ENCODE data around the gene FAM114A1. TPM values are rescaled to one million over a fixed set of nuclear protein-coding genes. Genes with fewer than 3 reads are reported as not detected.

FAM114A1 gene
- total and polyA plus RNA-seq, 5 donors: 13.9 to 48.2 (median 34.9) TPM

DNA sequence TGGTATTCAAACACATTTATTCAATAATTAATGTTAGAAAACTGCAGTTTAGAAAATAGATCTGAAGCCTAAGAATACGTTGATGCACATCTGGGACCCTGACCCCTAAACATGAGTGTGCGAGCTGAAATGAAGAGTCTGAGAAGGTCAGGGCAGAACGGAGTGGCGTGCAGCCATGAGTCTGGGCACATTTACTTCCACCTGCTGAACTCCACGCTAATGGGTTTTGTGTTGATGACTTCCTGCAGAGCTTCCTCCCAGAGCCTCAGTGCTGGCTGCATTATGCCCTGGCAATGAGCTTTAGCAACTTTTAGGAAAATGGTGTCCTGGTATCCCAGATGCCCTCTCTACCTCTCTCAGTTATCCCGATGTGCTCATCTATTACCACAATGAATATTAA, 53.1 kb downstream of the FAM114A1 start:
- Histone ChIP-seq H3K27ac (ENCODE audit: low read length) (no peak overlapping the region), H3K27me3 (ENCODE audit: control insufficient read depth, insufficient read depth) (no peaks in the 10 kb centered on the region), H3K4me3 (ENCODE audit: low read length) (no peak overlapping the region), H3K4me1 (ENCODE audit: control insufficient read depth, insufficient read depth, low read length) (no peaks in the 10 kb centered on the region), H3K9me3 (ENCODE audit: control insufficient read depth, low read length) (no peaks in the 10 kb centered on the region)
- 83% methylated on average over 6 of the region's 6 CpGs for WGBS
- DNase-seq: no peak
- no peak for ATAC-seq
- intact Hi-C loops (cut with DNase I): no loop called here

DNA sequence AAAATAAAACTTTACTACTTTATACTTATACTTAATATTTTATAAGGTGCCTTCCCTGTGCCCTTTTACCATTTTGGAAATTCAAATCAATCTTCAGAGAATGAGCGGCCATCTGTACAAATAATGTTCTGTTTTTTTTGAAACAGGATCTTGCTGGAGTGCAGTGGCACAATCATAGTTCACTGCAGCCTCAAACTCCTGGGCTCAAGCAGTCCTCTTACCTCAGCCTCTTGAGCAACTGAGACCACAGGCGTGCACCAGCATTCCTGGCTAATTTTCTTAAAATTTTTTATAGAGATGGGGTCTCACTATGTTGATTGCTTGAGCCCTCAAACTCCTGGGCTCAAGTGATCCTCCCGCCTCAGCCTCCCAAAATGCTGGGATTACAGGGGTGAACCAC, 53.5 kb downstream of the FAM114A1 start:
- Histone ChIP-seq H3K27me3 (ENCODE audit: control insufficient read depth, insufficient read depth) (no peaks in the 10 kb centered on the region), H3K4me3 (ENCODE audit: low read length) (no peak overlapping the region), H3K4me1 (ENCODE audit: control insufficient read depth, insufficient read depth, low read length) (no peaks in the 10 kb centered on the region), H3K9me3 (ENCODE audit: control insufficient read depth, low read length) (no peaks in the 10 kb centered on the region), H3K27ac (ENCODE audit: low read length) (no peak overlapping the region)
- ATAC-seq: no peak
- WGBS: 91% methylated on average over 3 of the region's 3 CpGs
- DNase-seq: no peak
- intact Hi-C loops (cut with DNase I): no loop called here

DNA sequence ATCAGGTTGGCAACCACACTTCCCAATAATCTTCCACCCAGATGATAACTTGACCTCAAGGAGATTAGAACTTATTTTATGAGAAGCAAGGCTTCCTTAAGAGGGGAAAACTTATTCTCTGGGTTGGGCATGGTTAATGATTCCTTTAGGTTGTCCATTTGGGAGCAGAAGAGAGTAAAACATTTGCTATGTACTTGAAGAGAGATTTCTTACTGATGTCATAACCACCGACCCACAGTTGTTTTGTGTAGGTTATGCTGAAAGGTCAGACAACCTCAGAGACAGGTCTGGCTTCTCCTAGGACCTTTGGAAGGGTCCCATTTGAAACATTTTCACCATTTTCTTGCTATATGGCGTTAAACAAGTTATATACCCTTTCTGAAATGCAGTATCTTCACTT, 56.1 kb downstream of the FAM114A1 start:
- Histone ChIP-seq H3K4me1 (ENCODE audit: control insufficient read depth, insufficient read depth, low read length) (no peaks in the 10 kb centered on the region), H3K27ac (ENCODE audit: low read length) (no peak overlapping the region), H3K4me3 (ENCODE audit: low read length) (no peak overlapping the region), H3K27me3 (ENCODE audit: control insufficient read depth, insufficient read depth) (no peaks in the 10 kb centered on the region), H3K9me3 (ENCODE audit: control insufficient read depth, low read length) (no peaks in the 10 kb centered on the region)
- ATAC-seq (no peak), DNase-seq (no peak)
- intact Hi-C loops (cut with DNase I): no loop called here
- 75% methylated on average over 2 of the region's 2 CpGs for WGBS

DNA sequence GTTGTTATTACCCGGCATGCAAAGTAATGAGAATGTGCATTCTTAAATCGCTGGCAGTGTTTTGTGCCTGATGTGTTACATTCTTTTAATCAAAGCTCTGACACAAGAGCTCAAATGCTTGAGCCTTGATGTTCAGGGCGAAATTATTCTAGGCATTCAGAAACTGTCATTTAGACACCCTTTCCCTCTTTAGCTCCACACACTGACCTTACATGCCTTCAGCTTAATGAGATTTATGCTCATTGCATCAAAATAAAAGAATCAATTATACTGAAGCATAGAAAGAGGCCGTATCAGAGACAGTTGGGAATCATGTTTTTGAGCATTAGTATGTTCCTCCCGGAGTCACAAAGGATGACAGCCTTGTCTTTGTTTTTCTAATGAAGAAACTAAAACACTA, 56.7 kb downstream of the FAM114A1 start:
- intact Hi-C loops (cut with DNase I): no loop called here
- Histone ChIP-seq H3K9me3 (ENCODE audit: control insufficient read depth, low read length) (no peaks in the 10 kb centered on the region), H3K4me1 (ENCODE audit: control insufficient read depth, insufficient read depth, low read length) (no peaks in the 10 kb centered on the region), H3K4me3 (ENCODE audit: low read length) (no peak overlapping the region), H3K27me3 (ENCODE audit: control insufficient read depth, insufficient read depth) (no peaks in the 10 kb centered on the region), H3K27ac (ENCODE audit: low read length) (no peak overlapping the region)
- WGBS: 63% methylated on average over 5 of the region's 5 CpGs
- no peak for ATAC-seq
- DNase-seq: no peak

DNA sequence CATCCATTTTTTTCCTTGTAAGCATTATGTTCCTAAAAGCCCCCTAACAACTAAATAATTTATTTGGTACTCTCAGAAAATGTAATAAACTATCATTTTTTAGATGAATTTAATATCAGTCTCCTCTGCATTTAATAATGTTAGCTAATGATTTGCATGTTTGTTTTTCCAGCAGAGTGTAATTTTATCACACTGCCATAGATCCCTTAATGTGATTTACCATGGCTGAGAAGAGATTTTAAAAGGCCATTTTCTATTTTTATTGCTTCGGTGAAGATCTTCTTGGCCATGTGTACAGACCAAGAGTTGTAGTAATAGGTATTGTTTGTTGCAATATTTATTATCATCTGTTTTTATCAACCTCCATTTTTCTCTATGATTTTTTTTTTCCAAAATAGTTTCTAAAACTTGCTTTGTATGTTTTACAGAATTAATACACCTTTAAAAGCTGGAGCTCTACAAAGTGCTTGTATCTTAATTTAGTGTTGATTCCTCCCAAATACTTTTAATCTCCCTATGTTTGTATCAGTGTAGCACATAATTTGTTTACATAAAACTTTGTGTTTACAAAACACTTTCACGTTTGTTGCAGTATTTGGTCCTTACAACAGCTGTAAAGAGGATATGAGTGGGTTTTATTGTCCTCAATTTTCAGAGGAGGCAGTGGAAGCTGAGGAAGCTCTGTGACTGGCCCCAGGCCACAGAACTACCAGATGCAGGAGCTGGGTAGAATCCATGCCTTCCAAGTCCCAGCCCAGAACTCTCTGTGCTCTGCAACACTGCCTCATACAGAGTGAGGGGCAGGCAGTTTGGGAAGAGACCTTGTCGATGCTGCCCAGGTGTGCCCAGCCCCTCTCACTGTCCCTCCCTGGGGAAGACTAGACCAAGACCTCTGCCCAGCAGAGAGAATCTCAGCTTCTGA, 58.1 kb downstream of the FAM114A1 start:
- Histone ChIP-seq H3K27ac (ENCODE audit: low read length) (no peak overlapping the region), H3K4me1 (ENCODE audit: control insufficient read depth, insufficient read depth, low read length) (no peaks in the 10 kb centered on the region), H3K4me3 (ENCODE audit: low read length) (no peak overlapping the region), H3K27me3 (ENCODE audit: control insufficient read depth, insufficient read depth) (no peaks in the 10 kb centered on the region), H3K9me3 (ENCODE audit: control insufficient read depth, low read length) (no peaks in the 10 kb centered on the region)
- no peak for ATAC-seq
- no peak for DNase-seq
- 65% methylated on average over 3 of the region's 3 CpGs for WGBS
- intact Hi-C loops (cut with DNase I): no loop called here

DNA sequence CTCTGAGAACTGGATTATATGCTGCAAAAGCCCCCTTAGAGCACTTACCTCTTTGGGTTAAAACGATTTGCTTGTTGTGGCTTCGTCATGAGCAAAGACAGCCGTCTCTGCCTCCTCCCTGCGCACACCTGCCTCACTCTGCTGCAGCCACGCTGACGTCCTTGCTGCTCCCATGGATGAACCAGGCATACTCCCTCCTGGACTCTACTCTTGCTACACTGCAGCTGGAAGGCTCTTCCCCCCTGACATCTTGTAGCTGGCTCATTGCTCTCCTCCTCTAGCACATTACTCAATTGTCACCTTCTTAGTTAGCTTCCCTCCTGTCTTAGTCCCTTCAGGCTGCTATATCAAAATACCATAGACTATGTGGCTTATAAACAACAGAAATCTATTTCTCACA, 59.3 kb downstream of the FAM114A1 start:
- DNase-seq (no peak), ATAC-seq (no peak)
- WGBS: 89% methylated on average over 6 of the region's 6 CpGs
- Histone ChIP-seq H3K4me1 (ENCODE audit: control insufficient read depth, insufficient read depth, low read length) (no peaks in the 10 kb centered on the region), H3K27me3 (ENCODE audit: control insufficient read depth, insufficient read depth) (no peaks in the 10 kb centered on the region), H3K9me3 (ENCODE audit: control insufficient read depth, low read length) (no peaks in the 10 kb centered on the region), H3K27ac (ENCODE audit: low read length) (no peak overlapping the region), H3K4me3 (ENCODE audit: low read length) (no peak overlapping the region)
- intact Hi-C loops (cut with DNase I): no loop called here

DNA sequence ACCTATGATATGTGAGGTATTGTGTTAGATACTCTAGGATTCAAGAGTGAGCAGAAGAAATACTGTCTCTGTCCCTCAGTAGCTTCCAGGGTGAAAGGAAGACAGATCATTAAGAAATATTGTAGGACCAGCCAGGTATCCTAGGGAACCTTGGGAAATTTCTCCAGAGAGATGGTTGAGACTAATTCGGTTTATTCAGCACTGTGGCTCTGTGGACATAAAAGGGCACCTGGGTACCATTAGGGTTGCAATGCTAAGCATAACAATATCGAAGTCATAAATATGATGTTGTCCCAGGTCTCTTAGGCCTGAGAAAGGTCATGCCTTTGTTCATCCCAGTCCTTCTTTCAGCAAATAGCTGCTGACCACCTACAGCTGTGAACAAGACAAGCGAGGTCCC, 61.0 kb downstream of the FAM114A1 start:
- no peak overlapping the region for H3K27ac ChIP-seq (ENCODE audit: low read length)
- H3K27me3 ChIP-seq (ENCODE audit: control insufficient read depth, insufficient read depth): no peaks in the 10 kb centered on the region
- no peak overlapping the region for H3K4me3 ChIP-seq (ENCODE audit: low read length)
- no peaks in the 10 kb centered on the region for H3K4me1 ChIP-seq (ENCODE audit: control insufficient read depth, insufficient read depth, low read length)
- ATAC-seq: no peak
- no peaks in the 10 kb centered on the region for H3K9me3 ChIP-seq (ENCODE audit: control insufficient read depth, low read length)
- no peak for DNase-seq
- intact Hi-C loops (cut with DNase I): no loop called here
- WGBS: 94% methylated on average over 3 of the region's 3 CpGs

DNA sequence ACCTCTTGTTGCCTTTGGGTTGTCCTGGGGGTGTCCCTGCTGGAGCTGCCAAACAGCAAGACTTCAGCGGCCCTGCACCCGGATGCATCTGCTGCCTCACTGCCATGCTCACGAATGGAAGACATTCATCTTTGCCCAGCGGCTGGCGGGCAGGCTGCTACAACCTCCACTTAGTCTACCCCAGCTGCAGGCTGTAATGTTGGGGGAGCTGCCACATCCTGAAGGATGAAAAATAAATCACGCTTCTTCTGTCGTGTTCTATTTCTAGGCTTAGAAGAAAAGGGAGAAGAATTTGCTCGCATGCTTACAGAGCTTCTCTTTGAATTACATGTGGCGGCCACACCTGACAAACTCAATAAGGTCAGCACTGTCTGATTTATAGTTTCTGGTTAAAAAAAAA, 61.4 kb downstream of the FAM114A1 start:
- H3K4me1 ChIP-seq (ENCODE audit: control insufficient read depth, insufficient read depth, low read length): no peaks in the 10 kb centered on the region
- H3K27ac ChIP-seq (ENCODE audit: low read length): no peak overlapping the region
- H3K9me3 ChIP-seq (ENCODE audit: control insufficient read depth, low read length): no peaks in the 10 kb centered on the region
- H3K4me3 ChIP-seq (ENCODE audit: low read length): no peak overlapping the region
- H3K27me3 ChIP-seq (ENCODE audit: control insufficient read depth, insufficient read depth): no peaks in the 10 kb centered on the region
- ATAC-seq: no peak
- WGBS: 90% methylated on average over 9 of the region's 9 CpGs
- DNase-seq: no peak
- intact Hi-C loops (cut with DNase I): no loop called here

DNA sequence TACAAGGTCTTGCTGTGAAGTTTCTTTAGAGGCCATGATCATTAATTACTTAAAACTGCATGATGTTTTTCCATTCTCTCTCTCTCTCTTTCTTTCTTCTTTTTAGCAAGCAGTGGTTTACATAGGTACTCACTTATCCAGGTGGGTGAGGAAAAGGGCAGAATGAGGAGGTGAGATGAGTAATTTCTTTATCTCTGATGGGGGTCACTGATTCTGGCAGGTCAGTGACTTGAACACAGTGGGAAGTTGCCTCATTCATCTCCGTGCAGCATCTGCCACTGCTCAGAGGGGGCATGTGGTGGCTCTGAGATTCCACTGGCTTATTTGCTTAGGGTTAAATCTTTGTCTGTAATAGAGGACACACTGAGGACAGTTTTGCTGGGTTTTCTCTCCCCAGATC, 62.6 kb downstream of the FAM114A1 start:
- no peak for ATAC-seq
- Histone ChIP-seq H3K27me3 (ENCODE audit: control insufficient read depth, insufficient read depth) (no peaks in the 10 kb centered on the region), H3K4me1 (ENCODE audit: control insufficient read depth, insufficient read depth, low read length) (no peaks in the 10 kb centered on the region), H3K4me3 (ENCODE audit: low read length) (no peak overlapping the region), H3K9me3 (ENCODE audit: control insufficient read depth, low read length) (no peaks in the 10 kb centered on the region), H3K27ac (ENCODE audit: low read length) (no peak overlapping the region)
- WGBS: 70% methylated on average over 1 of the region's 1 CpG
- intact Hi-C loops (cut with DNase I): no loop called here
- no peak for DNase-seq

DNA sequence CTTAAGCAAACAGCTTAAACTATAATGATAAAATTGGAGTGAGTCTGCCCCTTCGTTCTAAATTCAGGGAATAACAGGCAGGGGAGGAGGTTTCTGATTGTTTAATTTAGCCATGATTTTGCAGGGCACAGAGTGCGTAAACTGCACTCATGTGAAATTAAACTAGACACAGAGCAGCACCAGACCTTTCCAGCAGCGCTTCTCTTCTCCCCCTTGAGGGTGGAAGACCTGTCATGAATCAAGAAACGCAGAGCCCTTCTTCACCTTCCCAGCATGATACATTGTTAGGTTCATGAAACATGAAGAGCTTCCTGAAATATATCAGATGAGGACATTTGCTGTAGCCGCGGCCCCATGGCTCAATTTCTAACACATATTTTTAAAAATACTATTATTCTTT, 63.1 kb downstream of the FAM114A1 start:
- Histone ChIP-seq H3K27me3 (ENCODE audit: control insufficient read depth, insufficient read depth) (no peaks in the 10 kb centered on the region), H3K4me1 (ENCODE audit: control insufficient read depth, insufficient read depth, low read length) (no peaks in the 10 kb centered on the region), H3K9me3 (ENCODE audit: control insufficient read depth, low read length) (no peaks in the 10 kb centered on the region), H3K4me3 (ENCODE audit: low read length) (no peak overlapping the region), H3K27ac (ENCODE audit: low read length) (no peak overlapping the region)
- ATAC-seq (no peak), DNase-seq (no peak)
- whole genome bisulfite sequencing: 85% methylated on average over 6 of the region's 6 CpGs
- intact Hi-C loops (cut with DNase I): no loop called here

DNA sequence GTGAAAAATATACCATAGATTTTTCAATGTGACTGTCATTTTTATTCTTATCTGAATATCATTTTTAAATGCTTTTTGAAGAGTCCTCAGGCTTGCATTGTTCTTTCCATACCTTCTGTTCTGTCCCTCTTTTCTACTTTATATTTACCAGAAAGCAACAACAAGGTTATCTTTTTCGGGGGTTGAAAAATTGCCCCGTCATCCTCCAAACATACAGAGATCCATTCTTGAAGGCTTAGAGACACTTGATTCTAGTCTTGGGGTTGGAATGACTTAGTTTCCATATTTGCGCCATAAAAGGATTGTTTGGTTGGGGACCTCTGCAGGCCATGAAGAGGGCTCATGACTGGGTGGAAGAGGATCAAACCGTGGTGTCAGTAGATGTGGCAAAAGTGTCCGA, 63.5 kb downstream of the FAM114A1 start:
- WGBS: 84% methylated on average over 5 of the region's 5 CpGs
- no peak overlapping the region for H3K27ac ChIP-seq (ENCODE audit: low read length)

More for the DNA sequence above, 63.5 kb downstream of the FAM114A1 start:
- Histone ChIP-seq H3K27me3 (ENCODE audit: control insufficient read depth, insufficient read depth) (no peaks in the 10 kb centered on the region), H3K9me3 (ENCODE audit: control insufficient read depth, low read length) (no peaks in the 10 kb centered on the region), H3K4me1 (ENCODE audit: control insufficient read depth, insufficient read depth, low read length) (no peaks in the 10 kb centered on the region), H3K4me3 (ENCODE audit: low read length) (no peak overlapping the region)
- intact Hi-C loops (cut with DNase I): no loop called here
- ATAC-seq (no peak), DNase-seq (no peak)
